ENCODE results near the gene SMARCAL1.

Gene SMARCAL1

DNA sequence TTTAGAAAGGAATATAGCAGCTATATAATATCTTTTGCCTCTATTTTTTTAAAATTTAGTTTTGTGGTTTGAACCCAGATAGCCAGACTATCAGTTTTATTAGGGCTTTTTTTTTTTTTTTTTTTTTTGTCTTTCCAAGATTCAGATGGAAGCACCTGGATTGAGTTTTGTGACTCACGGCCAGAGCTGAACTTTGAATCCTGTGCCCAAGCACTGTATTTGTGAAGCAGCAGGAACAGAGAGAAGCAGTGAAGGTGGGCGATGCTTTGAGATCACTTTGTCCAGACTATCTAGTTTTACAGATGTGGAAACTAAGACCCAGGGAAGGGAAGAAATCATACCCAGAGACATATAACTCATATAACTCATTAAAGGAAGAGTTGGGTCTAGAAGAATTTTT lies 120.3 kb downstream of the SMARCAL1 start:
- POLR2A ChIA-PET, result no interaction called here

More for the DNA sequence above, 120.3 kb downstream of the SMARCAL1 start:
- TF ChIP-seq, protein P1, sequence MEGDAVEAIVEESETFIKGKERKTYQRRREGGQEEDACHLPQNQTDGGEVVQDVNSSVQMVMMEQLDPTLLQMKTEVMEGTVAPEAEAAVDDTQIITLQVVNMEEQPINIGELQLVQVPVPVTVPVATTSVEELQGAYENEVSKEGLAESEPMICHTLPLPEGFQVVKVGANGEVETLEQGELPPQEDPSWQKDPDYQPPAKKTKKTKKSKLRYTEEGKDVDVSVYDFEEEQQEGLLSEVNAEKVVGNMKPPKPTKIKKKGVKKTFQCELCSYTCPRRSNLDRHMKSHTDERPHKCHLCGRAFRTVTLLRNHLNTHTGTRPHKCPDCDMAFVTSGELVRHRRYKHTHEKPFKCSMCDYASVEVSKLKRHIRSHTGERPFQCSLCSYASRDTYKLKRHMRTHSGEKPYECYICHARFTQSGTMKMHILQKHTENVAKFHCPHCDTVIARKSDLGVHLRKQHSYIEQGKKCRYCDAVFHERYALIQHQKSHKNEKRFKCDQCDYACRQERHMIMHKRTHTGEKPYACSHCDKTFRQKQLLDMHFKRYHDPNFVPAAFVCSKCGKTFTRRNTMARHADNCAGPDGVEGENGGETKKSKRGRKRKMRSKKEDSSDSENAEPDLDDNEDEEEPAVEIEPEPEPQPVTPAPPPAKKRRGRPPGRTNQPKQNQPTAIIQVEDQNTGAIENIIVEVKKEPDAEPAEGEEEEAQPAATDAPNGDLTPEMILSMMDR (IDR thresholded peaks at IDR 0.05; ENCODE audit: control extremely low read depth, extremely low read depth, low read depth, missing control alignments), result no peak
- CTCF ChIA-PET, result interaction anchor here (0.9 to 5.9 kb wide), 4 partner anchors 12 to 134 kb away, joined by 3 to 23 read pairs (median 5); no protein-coding TSS in a partner anchor
- DNase-seq (ENCODE audit: extremely low spot score), result no peak

Measured in GM10248 (cell line).